ENCODE measurements around the gene ATP6V0B.

GRCh38 chr1:43979528-43980254 lies 4.9 kb downstream of the ATP6V0B start:
- TF ChIP-seq POLR2A (IDR thresholded peaks at IDR 0.05) = no peak
- TF ChIP-seq CTCF (IDR thresholded peaks at IDR 0.05) = no peak
